Transverse colon (tissue), 4 donors: ENCODE measurements around the gene ARL4A. TPM values are rescaled to one million over a fixed set of nuclear protein-coding genes. Genes with fewer than 3 reads are reported as not detected.

ENCODE experiments used
- DNase-seq: peaks from one replicate; pipeline ENCODE4 v3.0.0-alpha.2; 2019
- H3K27ac ChIP-seq, 4 donors: fragments of 200-600 bp; sonication (generic); 2 replicates each; pipeline ENCODE4 v1.5.1; 2016 to 2018; ENCODE audit warnings: inconsistent platforms in 4 of 4
- H3K27me3 ChIP-seq: fragments of 200-600 bp; sonication (generic); 2 replicates; pipeline ENCODE4 v1.5.1; 2017; ENCODE audit warnings: inconsistent platforms
- H3K36me3 ChIP-seq, 4 donors: fragments of 200-600 bp; sonication (generic); 2 replicates each; pipeline ENCODE4 v1.5.1; 2017 to 2019; ENCODE audit warnings: inconsistent platforms in 4 of 4
- H3K4me1 ChIP-seq, 4 donors: fragments of 200-600 bp; sonication (generic); 2 replicates each; pipeline ENCODE4 v1.5.1; 2017 to 2020; ENCODE audit warnings: inconsistent platforms in 4 of 4
- H3K4me3 ChIP-seq, 4 donors: fragments of 200-600 bp; sonication (generic); 1 replicate in 1 of 4; 2 replicates in 3 of 4; pipeline versions ENCODE4 v1.5.1 to v1.6.1; 2017 to 2019; ENCODE audit warnings: inconsistent platforms in 4 of 4
- H3K9me3 ChIP-seq, 2 donors: fragments of 200-600 bp; sonication (generic); 2 replicates each; pipeline ENCODE4 v1.5.1; 2017 to 2019; ENCODE audit warnings: inconsistent platforms in 2 of 2
- EP300 ChIP-seq: sonication (generic); formaldehyde crosslinking; IDR thresholded peaks from one replicate; pipeline ENCODE4 v1.6.1; 2017; ENCODE audit warnings: antibody characterized with exemption, low read depth
- POLR2A ChIP-seq: fragments of 450-650 bp; IDR thresholded peaks from one replicate; pipeline ENCODE4 v1.6.1; 2016; ENCODE audit warnings: antibody characterized with exemption, mild to moderate bottlenecking, moderate library complexity
- POLR2AphosphoS5 ChIP-seq, 3 donors: sonication (generic); formaldehyde crosslinking; IDR thresholded peaks; one replicate each; pipeline ENCODE4 v1.6.1; 2016; ENCODE audit warnings: antibody characterized with exemption in 3 of 3
- WGBS, 2 donors: methylation state at CpG; one replicate each; pipeline ENCODE4 v1.1.5; 2018; ENCODE audit warnings: low coverage in 1 of 2; 5-methylcytosine and 5-hydroxymethylcytosine counted together
- in situ Hi-C, 4 donors: fragments of 200-750 bp; cut with MboI; loops; one replicate each; pipeline versions ENCODE4 v1.15.0 to v1.15.1; 2017; ENCODE audit warnings: low sequenced_read_pairs in 3 of 4, low pct_ligation_motif_present in 1 of 4, low pct_unique_long_range_greater_than_20kb in 1 of 4
- intact Hi-C: fragments of 100-400 bp; cut with DNase I; formaldehyde crosslinking; loops from one replicate; pipeline ENCODE4 v1.15.1; 2023; ENCODE audit warnings: low total_unique reads
- total RNA-seq, 4 donors: library from RNA; depleted of rRNA; stranded (reverse); fragments of >200 nt; gene quantifications; one replicate each; pipeline ENCODE4 v1.1.0, GENCODE V29; 2016
- TF ChIP-seq, protein P1 (sequence below), 5 experiments: fragments of 200-600 bp in 3 of 5; fragments of 450-650 bp in 2 of 5; sonication (generic) in 3 of 5; IDR thresholded peaks; 1 replicate in 2 of 5; 2 replicates in 3 of 5; pipeline ENCODE4 v1.5.1; 2016 to 2017; ENCODE audit warnings: antibody characterized with exemption in 5 of 5, inconsistent platforms in 3 of 5, mild to moderate bottlenecking in 2 of 5, moderate library complexity in 1 of 5

Gene ARL4A
- total RNA-seq, 4 donors from 2014 or later: 10.5 to 135 (median 74.9) TPM

DNA sequence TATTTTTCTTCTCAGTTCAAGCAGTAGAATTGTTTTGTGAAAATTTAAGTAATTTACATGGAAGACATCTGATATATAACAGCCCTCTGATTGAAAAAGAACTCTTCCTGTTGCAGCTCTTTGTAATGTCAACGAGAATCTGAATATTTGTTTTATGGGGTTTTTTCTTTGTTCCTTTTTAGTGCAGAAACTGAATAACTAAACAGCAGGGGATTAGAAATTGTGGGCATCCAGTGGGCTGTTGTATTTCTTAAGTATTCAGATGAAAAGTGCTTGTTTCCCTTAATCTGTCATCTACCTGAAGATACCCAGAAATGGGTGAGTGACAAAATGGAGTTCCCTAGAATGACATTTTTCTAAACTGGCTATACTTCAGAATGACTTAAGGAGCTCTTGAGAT is 7.4 kb downstream of the ARL4A start:
- H3K4me1 ChIP-seq: peaks cover 0 to 27% (median 6%) of the 10 kb centered on the region in 4 donors
- no peak for TF ChIP-seq POLR2AphosphoS5 (IDR thresholded peaks at IDR 0.05)
- no peak for TF ChIP-seq EP300
- TF ChIP-seq, protein P1, sequence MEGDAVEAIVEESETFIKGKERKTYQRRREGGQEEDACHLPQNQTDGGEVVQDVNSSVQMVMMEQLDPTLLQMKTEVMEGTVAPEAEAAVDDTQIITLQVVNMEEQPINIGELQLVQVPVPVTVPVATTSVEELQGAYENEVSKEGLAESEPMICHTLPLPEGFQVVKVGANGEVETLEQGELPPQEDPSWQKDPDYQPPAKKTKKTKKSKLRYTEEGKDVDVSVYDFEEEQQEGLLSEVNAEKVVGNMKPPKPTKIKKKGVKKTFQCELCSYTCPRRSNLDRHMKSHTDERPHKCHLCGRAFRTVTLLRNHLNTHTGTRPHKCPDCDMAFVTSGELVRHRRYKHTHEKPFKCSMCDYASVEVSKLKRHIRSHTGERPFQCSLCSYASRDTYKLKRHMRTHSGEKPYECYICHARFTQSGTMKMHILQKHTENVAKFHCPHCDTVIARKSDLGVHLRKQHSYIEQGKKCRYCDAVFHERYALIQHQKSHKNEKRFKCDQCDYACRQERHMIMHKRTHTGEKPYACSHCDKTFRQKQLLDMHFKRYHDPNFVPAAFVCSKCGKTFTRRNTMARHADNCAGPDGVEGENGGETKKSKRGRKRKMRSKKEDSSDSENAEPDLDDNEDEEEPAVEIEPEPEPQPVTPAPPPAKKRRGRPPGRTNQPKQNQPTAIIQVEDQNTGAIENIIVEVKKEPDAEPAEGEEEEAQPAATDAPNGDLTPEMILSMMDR (IDR thresholded peaks at IDR 0.05): no peak
- in situ Hi-C loops: no loop called here

DNA sequence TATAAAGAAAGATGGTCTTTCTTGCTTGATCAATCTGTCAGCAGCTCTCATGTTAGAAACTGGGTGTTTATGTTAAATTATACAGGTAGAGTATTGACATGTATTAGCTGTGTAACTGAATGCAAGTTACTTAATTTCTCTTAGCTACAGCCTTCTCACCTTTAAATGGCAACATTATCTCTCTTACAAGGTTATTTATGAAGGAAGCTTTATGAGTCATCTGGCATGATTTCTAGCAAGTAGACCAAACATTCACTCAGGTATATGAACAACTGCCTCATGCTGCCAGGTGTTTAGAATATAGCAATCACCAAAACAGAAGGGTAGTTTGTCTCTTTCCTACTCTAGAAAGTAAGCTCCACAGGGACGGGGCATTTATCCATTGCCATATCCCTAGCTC is 8.5 kb downstream of the ARL4A start:
- Histone ChIP-seq H3K36me3 (no peaks in the 10 kb centered on the region), H3K27ac (peak overlapping the region in 1 of 4 donors; percentile 7), H3K4me1 (peaks cover 0 to 16% (median 3%) of the 10 kb centered on the region in 4 donors), H3K9me3 (peaks cover 0 to 1% of the 10 kb centered on the region in 2 donors), H3K27me3 (no peaks in the 10 kb centered on the region), H3K4me3 (no peak overlapping the region)
- in situ Hi-C loops: no loop called here
- no peak for TF ChIP-seq POLR2AphosphoS5 (IDR thresholded peaks at IDR 0.05)
- TF ChIP-seq, protein P1 (IDR thresholded peaks at IDR 0.05): no peak
- no peak for TF ChIP-seq EP300
- no peak for TF ChIP-seq POLR2A
- 60 to 86% methylated on average over 1 of the region's 1 CpG for WGBS, 2 donors
- intact Hi-C loops: loop anchor here (5.0 kb wide), 1 partner anchor 616 kb away; no protein-coding TSS in a partner anchor
- DNase-seq: no peak

More for the DNA sequence above, 7.4 kb downstream of the ARL4A start:
- Histone ChIP-seq H3K9me3 (no peaks in the 10 kb centered on the region), H3K4me3 (no peak overlapping the region), H3K36me3 (no peaks in the 10 kb centered on the region), H3K27me3 (no peaks in the 10 kb centered on the region), H3K27ac (no peak overlapping the region)
- intact Hi-C loops: loop anchor here (5.0 kb wide), 1 partner anchor 617 kb away; no protein-coding TSS in a partner anchor
- DNase-seq: no peak
- WGBS, 2 donors: 57 to 76% methylated on average over 1 of the region's 1 CpG

DNA sequence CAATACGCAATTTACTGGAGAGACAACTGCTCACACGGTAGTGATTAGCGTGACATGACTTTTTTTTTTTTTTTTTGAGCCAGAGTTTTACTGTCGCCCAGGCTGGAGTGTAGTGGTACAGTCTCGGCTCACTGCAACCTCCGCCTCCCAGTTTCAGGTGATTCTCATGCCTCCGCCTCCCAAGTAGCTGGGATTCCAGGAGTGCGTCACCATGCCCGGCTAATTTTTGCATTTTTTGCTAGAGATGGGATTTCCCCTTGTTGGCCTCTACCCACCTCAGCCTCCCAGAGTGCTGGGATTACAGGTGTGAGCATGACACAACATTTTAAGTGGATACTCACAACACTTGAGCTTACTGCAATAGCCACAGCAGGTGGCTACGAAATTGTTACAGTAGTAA is 11.9 kb downstream of the ARL4A start:
- H3K27me3 ChIP-seq: no peaks in the 10 kb centered on the region
- H3K4me3 ChIP-seq: no peak overlapping the region
- WGBS, 2 donors: 82 to 95% methylated on average over 3 to 10 of the region's 10 CpGs
- TF ChIP-seq POLR2AphosphoS5 (IDR thresholded peaks at IDR 0.05) (no peak), EP300 (no peak), POLR2A (no peak)
- TF ChIP-seq, protein P1 (IDR thresholded peaks at IDR 0.05): no peak
- peaks cover 0 to 15% (median 3%) of the 10 kb centered on the region in 4 donors for H3K4me1 ChIP-seq
- no peak overlapping the region for H3K27ac ChIP-seq
- intact Hi-C loops: loop anchor here (5.0 kb wide), 1 partner anchor 613 kb away; no protein-coding TSS in a partner anchor
- no peaks in the 10 kb centered on the region for H3K36me3 ChIP-seq
- in situ Hi-C loops: no loop called here
- peaks cover 0 to 9% of the 10 kb centered on the region in 2 donors for H3K9me3 ChIP-seq
- no peak for DNase-seq

DNA sequence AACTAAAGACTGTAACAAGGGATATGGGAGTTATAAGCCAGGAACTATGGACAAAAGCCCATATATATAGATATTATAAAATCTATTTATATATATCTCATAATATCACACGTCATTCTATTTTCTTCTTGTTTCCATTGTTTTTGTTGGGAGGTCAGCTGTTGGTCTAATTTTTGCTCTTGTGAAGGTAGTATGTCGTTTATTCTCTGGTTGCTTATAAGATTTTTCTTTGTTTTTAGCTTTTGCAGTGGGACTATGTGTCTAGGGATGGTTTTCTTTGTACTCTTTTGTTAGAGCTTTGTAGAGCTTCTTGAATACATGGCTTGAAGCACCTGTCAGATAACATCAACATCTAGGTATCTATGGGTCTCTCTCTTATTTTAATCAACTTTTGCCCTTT is 14.0 kb downstream of the ARL4A start:
- DNase-seq: no peak
- TF ChIP-seq, protein P1 (IDR thresholded peaks at IDR 0.05): no peak
- TF ChIP-seq POLR2AphosphoS5 (IDR thresholded peaks at IDR 0.05) (no peak), EP300 (no peak), POLR2A (no peak)
- in situ Hi-C loops (no loop called here), intact Hi-C loops (no loop called here)
- Histone ChIP-seq H3K27ac (no peak overlapping the region), H3K9me3 (peaks cover 0 to 9% of the 10 kb centered on the region in 2 donors), H3K36me3 (no peaks in the 10 kb centered on the region), H3K27me3 (no peaks in the 10 kb centered on the region), H3K4me3 (no peak overlapping the region), H3K4me1 (peaks cover 0 to under 1% (median 0%) of the 10 kb centered on the region in 4 donors)
- WGBS, 2 donors: 77 to 85% methylated on average over 2 of the region's 2 CpGs
